HG03439 (cell line): ENCODE results near the gene ARID4B.
"Not testable (repeated sequence)": the region's sequence is repeated elsewhere in the genome, so short reads cannot be mapped to it uniquely, and the experiment has no call there.

Experiments
- ATAC-seq: cut with Tn5 transposase; IDR thresholded peaks from one replicate; pipeline ENCODE4 v1.9.1; 2021; ENCODE audit warnings: mild to moderate bottlenecking, moderate library complexity; ENCODE audit not compliant: unreplicated experiment

ARID4B gene

GRCh38 chr1:235239851-235240250 lies 88.1 kb downstream of the ARID4B start:
- no peak for ATAC-seq

- no peak for ATAC-seq
Measured at GRCh38 chr1:235238558-235238957, 89.4 kb downstream of the ARID4B start.

- ATAC-seq: no peak
Measured at GRCh38 chr1:235236128-235236527, 91.9 kb downstream of the ARID4B start.

- no peak for ATAC-seq
Measured at GRCh38 chr1:235229868-235230267, 98.1 kb downstream of the ARID4B start.

- no peak for ATAC-seq
Measured at GRCh38 chr1:235227414-235227813, 100.6 kb downstream of the ARID4B start.

- no peak for ATAC-seq
Measured at GRCh38 chr1:235226933-235227332, 101.0 kb downstream of the ARID4B start.

GRCh38 chr1:235225299-235225698 lies 102.7 kb downstream of the ARID4B start:
- no peak for ATAC-seq

GRCh38 chr1:235221653-235222375 lies 106.2 kb downstream of the ARID4B start:
- ATAC-seq: no peak

GRCh38 chr1:235215453-235215852 lies 112.5 kb downstream of the ARID4B start:
- no peak for ATAC-seq

GRCh38 chr1:235214962-235215361 lies 113.0 kb downstream of the ARID4B start:
- ATAC-seq: not testable (repeated sequence)

GRCh38 chr1:235213752-235214151 lies 114.2 kb downstream of the ARID4B start:
- ATAC-seq: no peak

- ATAC-seq: no peak
Measured at GRCh38 chr1:235211517-235211916, 116.5 kb downstream of the ARID4B start.

- ATAC-seq: no peak
Measured at GRCh38 chr1:235207209-235207565, 120.8 kb downstream of the ARID4B start.

- no peak for ATAC-seq
Measured at GRCh38 chr1:235206533-235207208, 121.3 kb downstream of the ARID4B start.

- no peak for ATAC-seq
Measured at GRCh38 chr1:235205687-235206086, 122.3 kb downstream of the ARID4B start.

GRCh38 chr1:235203428-235203827 lies 124.6 kb downstream of the ARID4B start:
- ATAC-seq: no peak

- ATAC-seq: not testable (repeated sequence)
Measured at GRCh38 chr1:235202447-235202846, 125.5 kb downstream of the ARID4B start.

GRCh38 chr1:235199441-235199840 lies 128.5 kb downstream of the ARID4B start:
- ATAC-seq: no peak

- ATAC-seq: no peak
Measured at GRCh38 chr1:235190431-235190830, 137.5 kb downstream of the ARID4B start.

- ATAC-seq: no peak
Measured at GRCh38 chr1:235187316-235187715, 140.7 kb downstream of the ARID4B start.

GRCh38 chr1:235181561-235182245 lies 146.3 kb downstream of the ARID4B start:
- no peak for ATAC-seq

GRCh38 chr1:235180916-235181460 lies 147.0 kb downstream of the ARID4B start:
- no peak for ATAC-seq
